CD14-positive monocyte (primary cell): Measurements from ENCODE around the gene HOXD1. TPM values are rescaled to one million over a fixed set of nuclear protein-coding genes. Genes with fewer than 3 reads are reported as not detected.

Experiments
- DNase-seq, 3 donors: peaks; one replicate each; pipeline ENCODE4 v3.0.0-alpha.2; 2011 to 2022
- H2AFZ ChIP-seq: 2 replicates; pipeline ENCODE4 v1.6.0; 2012; ENCODE audit warnings: mild to moderate bottlenecking, low read depth, low read length, inconsistent platforms; ENCODE audit not compliant: insufficient read depth, poor library complexity, severe bottlenecking
- H3K27ac ChIP-seq, 2 donors: 1 replicate in 1 of 2; 2 replicates in 1 of 2; pipeline ENCODE4 v1.5.1; 2012 to 2013; ENCODE audit warnings: low read length in 2 of 2, control low read depth in 1 of 2, inconsistent platforms in 1 of 2, low read depth in 1 of 2, mild to moderate bottlenecking in 1 of 2
- H3K27me3 ChIP-seq, 2 donors: one replicate each; pipeline versions ENCODE4 v1.6.0 to v1.6.1; 2011 to 2013; ENCODE audit warnings: low read length in 2 of 2; ENCODE audit not compliant: control insufficient read depth in 2 of 2, insufficient read depth in 2 of 2
- H3K36me3 ChIP-seq, 2 donors: replicated peaks in 1 of 2; 1 replicate in 1 of 2; 2 replicates in 1 of 2; pipeline versions ENCODE4 v1.5.1 to v1.6.1; 2012 to 2013; ENCODE audit warnings: low read length in 2 of 2, control low read depth in 1 of 2, inconsistent platforms in 1 of 2, mild to moderate bottlenecking in 1 of 2; ENCODE audit not compliant: insufficient read depth in 2 of 2, control insufficient read depth in 1 of 2
- H3K4me1 ChIP-seq, 2 donors: 1 replicate in 1 of 2; 2 replicates in 1 of 2; pipeline versions ENCODE4 v1.5.1 to v1.6.1; 2012 to 2013; ENCODE audit warnings: low read length in 2 of 2, control low read depth in 1 of 2, inconsistent platforms in 1 of 2, mild to moderate bottlenecking in 1 of 2, moderate library complexity in 1 of 2; ENCODE audit not compliant: insufficient read depth in 2 of 2, control insufficient read depth in 1 of 2
- H3K4me2 ChIP-seq: replicated peaks from 2 replicates; pipeline ENCODE3; 2012; ENCODE audit warnings: low read length, moderate library complexity, mild to moderate bottlenecking; ENCODE audit not compliant: poor library complexity, severe bottlenecking; ENCODE audit errors: extremely low read depth
- H3K4me3 ChIP-seq, 3 experiments: fragments of 200-600 bp in 1 of 3; sonication (generic) in 1 of 3; replicated peaks in 1 of 3; 1 replicate in 2 of 3; 2 replicates in 1 of 3; pipeline ENCODE4 v1.5.1; 2011 to 2013; ENCODE audit warnings: low read length in 3 of 3, mild to moderate bottlenecking in 3 of 3, control low read depth in 2 of 3, low read depth in 2 of 3, inconsistent platforms in 1 of 3, moderate library complexity in 1 of 3
- H3K79me2 ChIP-seq: 2 replicates; pipeline ENCODE4 v1.6.0; 2012; ENCODE audit warnings: mild to moderate bottlenecking, control low read depth, inconsistent platforms, low read length, moderate library complexity; ENCODE audit not compliant: insufficient read depth
- H3K9ac ChIP-seq: 2 replicates; pipeline ENCODE4 v1.6.0; 2017; ENCODE audit warnings: low read length, mild to moderate bottlenecking; ENCODE audit not compliant: insufficient read depth, poor library complexity, severe bottlenecking
- H3K9me3 ChIP-seq, 2 donors: replicated peaks in 1 of 2; 1 replicate in 1 of 2; 2 replicates in 1 of 2; pipeline versions ENCODE4 v1.5.1 to v1.6.1; 2012 to 2013; ENCODE audit warnings: low read length in 2 of 2, control low read depth in 1 of 2; ENCODE audit not compliant: control insufficient read depth in 1 of 2, insufficient read depth in 1 of 2
- H4K20me1 ChIP-seq: 2 replicates; pipeline ENCODE4 v1.6.0; 2012; ENCODE audit warnings: mild to moderate bottlenecking, low read length, control low read depth, moderate library complexity; ENCODE audit not compliant: insufficient read depth
- H3K27ac Mint-ChIP-seq, 7 donors: one replicate each; pipeline ENCODE4 v1.8.0; 2020; ENCODE audit warnings: mild to moderate bottlenecking in 7 of 7, mixed read lengths in 7 of 7, moderate library complexity in 6 of 7, inconsistent platforms in 2 of 7
- H3K27me3 Mint-ChIP-seq, 3 donors: one replicate each; pipeline ENCODE4 v1.8.0; 2021 to 2022; ENCODE audit warnings: low read depth in 3 of 3, mild to moderate bottlenecking in 3 of 3, mixed read lengths in 3 of 3, moderate library complexity in 3 of 3, inconsistent platforms in 1 of 3
- H3K36me3 Mint-ChIP-seq, 2 donors: one replicate each; pipeline ENCODE4 v1.8.0; 2020; ENCODE audit warnings: mixed read lengths in 2 of 2, inconsistent platforms in 1 of 2, mild to moderate bottlenecking in 1 of 2
- H3K4me1 Mint-ChIP-seq: one replicate; pipeline ENCODE4 v1.8.0; 2020; ENCODE audit warnings: mild to moderate bottlenecking, mixed read lengths
- H3K4me3 Mint-ChIP-seq, 2 donors: one replicate each; pipeline ENCODE4 v1.8.0; 2020; ENCODE audit warnings: mild to moderate bottlenecking in 2 of 2, mixed read lengths in 2 of 2, moderate library complexity in 1 of 2
- H3K9me3 Mint-ChIP-seq, 7 donors: one replicate each; pipeline ENCODE4 v1.8.0; 2020 to 2022; ENCODE audit warnings: mixed read lengths in 7 of 7, mild to moderate bottlenecking in 6 of 7, moderate library complexity in 6 of 7, inconsistent platforms in 2 of 7
- WGBS: methylation state at CpG from one replicate; pipeline ENCODE4 v1.1.5; 2013; ENCODE audit warnings: missing lambda C conversion rate; ENCODE audit not compliant: insufficient coverage; 5-methylcytosine and 5-hydroxymethylcytosine counted together
- intact Hi-C, 2 donors: fragments of 100-400 bp; cut with micrococcal nuclease; formaldehyde crosslinking; loops; one replicate each; pipeline versions ENCODE4 v1.15.0 to v1.15.1; 2023
- polyA plus RNA-seq, 3 donors: library from polyadenylated mRNA; depleted of rRNA in 1 of 3; unstranded in 2 of 3; stranded (reverse) in 1 of 3; fragments of 300-500 nt in 2 of 3; fragments of >200 nt in 1 of 3; fragmentation: Illumina TruSeq in 2 of 3; gene quantifications; 1 replicate in 2 of 3; 2 replicates in 1 of 3; pipeline ENCODE4 v1.2.3, GENCODE V29; 2012 to 2021
- TF ChIP-seq, protein P1 (sequence below): fragments of 200-600 bp; IDR thresholded peaks from one replicate; pipeline ENCODE4 v1.8.0; 2022; ENCODE audit warnings: antibody characterized with exemption, mild to moderate bottlenecking

HOXD1 gene
- polyA plus RNA-seq, 3 donors = not detected

DNA sequence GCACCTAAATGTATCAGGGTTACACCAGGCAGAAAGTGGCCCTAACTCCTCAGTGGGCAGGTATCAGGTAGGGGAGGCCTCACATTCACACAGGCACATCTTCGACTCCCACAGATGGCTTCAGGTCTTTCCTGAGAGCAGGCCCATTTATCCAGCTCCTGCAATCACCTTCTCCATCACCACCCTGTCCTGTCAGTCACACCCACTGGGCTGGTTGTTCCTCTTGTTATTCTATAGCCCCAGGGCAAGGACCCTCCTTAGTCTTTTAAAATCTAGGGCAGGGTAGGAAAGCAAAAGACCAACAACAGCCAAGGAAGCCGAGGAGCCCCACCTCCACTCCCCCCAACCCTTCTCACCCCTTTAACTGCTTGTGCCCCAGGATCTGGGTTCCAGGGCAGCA lies 46.2 kb upstream of the HOXD1 start:
- Mint-ChIP-seq H3K27me3 (peaks cover 94 to 100% (median 96%) of the 10 kb centered on the region in 3 donors), H3K27ac (peak overlapping the region in 1 of 7 donors; percentile 40), H3K4me1 (peaks cover 20% of the 10 kb centered on the region), H3K4me3 (peak overlapping the region in 1 of 2 donors; percentile 55), H3K9me3 (peaks cover 0 to 25% (median 15%) of the 10 kb centered on the region in 7 donors), H3K36me3 (peaks cover 0 to 2% of the 10 kb centered on the region in 2 donors)
- Histone ChIP-seq H3K9ac (no peak overlapping the region), H2AFZ (no peak overlapping the region), H3K27ac (no peak overlapping the region), H3K4me1 (peaks cover 7 to 8% of the 10 kb centered on the region in 2 donors), H3K9me3 (peaks cover 4 to 38% of the 10 kb centered on the region in 2 donors), H3K36me3 (no peaks in the 10 kb centered on the region), H3K4me2 (no peak overlapping the region), H3K4me3 (no peak overlapping the region), H4K20me1 (no peaks in the 10 kb centered on the region), H3K79me2 (no peaks in the 10 kb centered on the region), H3K27me3 (peaks cover 93 to 97% of the 10 kb centered on the region in 2 donors)
- WGBS = no CpG with 5 or more reads among the region's 2 CpGs
- intact Hi-C loops = loop anchor here in 1 of 2 donors (5.0 kb wide), 1 partner anchor 315 kb away; no protein-coding TSS in a partner anchor
- TF ChIP-seq, protein P1, sequence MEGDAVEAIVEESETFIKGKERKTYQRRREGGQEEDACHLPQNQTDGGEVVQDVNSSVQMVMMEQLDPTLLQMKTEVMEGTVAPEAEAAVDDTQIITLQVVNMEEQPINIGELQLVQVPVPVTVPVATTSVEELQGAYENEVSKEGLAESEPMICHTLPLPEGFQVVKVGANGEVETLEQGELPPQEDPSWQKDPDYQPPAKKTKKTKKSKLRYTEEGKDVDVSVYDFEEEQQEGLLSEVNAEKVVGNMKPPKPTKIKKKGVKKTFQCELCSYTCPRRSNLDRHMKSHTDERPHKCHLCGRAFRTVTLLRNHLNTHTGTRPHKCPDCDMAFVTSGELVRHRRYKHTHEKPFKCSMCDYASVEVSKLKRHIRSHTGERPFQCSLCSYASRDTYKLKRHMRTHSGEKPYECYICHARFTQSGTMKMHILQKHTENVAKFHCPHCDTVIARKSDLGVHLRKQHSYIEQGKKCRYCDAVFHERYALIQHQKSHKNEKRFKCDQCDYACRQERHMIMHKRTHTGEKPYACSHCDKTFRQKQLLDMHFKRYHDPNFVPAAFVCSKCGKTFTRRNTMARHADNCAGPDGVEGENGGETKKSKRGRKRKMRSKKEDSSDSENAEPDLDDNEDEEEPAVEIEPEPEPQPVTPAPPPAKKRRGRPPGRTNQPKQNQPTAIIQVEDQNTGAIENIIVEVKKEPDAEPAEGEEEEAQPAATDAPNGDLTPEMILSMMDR = no peak
- DNase-seq = no peak

DNA sequence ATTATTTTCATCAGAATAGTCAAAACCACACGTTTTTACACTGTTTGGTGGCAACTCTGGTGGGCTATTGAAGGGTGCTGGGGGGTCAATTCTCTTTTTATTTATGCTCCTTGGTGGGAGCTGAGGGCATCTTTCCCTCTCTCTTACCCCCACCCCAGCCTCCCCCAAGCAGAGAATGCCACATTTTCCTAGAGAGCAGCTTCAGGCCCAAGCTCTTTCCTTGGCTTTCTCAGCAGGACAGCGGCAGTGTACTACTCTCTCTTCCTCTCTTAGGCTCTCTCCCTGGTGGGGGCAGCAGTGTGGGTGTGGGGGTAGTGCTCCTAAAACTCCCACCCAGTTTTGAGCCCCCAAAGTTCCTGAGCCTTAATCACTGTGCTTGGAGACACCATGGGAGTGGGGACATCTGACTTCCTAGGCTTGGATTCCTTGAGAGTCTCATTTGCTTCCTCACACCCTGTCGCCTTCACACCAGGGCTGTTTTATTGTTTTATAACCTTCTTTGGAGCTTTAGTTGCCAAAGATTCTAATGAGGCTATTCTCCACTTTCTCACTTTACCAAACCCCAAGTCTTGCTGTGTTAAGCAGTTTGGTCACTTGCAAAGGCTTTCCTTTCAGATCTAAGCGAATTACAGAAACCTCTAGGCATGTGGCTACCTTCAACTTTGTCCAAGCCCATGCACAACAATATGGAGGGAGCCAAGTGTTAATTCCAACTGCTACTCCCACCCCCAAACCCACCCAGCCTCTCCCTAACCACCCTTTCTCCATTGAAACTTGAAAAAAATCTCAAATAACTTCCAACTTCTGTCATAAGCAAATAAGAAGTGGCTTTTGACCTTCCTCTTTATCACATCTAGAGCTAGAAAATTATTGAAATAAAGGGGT lies 43.1 kb upstream of the HOXD1 start:
- Histone ChIP-seq H3K4me3 (no peak overlapping the region), H3K27me3 (peaks cover 91 to 96% of the 10 kb centered on the region in 2 donors), H3K9ac (no peak overlapping the region), H3K79me2 (no peaks in the 10 kb centered on the region), H3K27ac (no peak overlapping the region), H3K4me2 (no peak overlapping the region), H3K4me1 (peaks cover 5 to 6% of the 10 kb centered on the region in 2 donors), H3K36me3 (no peaks in the 10 kb centered on the region), H4K20me1 (no peaks in the 10 kb centered on the region), H2AFZ (no peak overlapping the region), H3K9me3 (peaks cover 3 to 44% of the 10 kb centered on the region in 2 donors)
- Mint-ChIP-seq H3K27ac (no peak overlapping the region), H3K4me1 (peaks cover 7% of the 10 kb centered on the region), H3K27me3 (peaks cover 94 to 100% (median 96%) of the 10 kb centered on the region in 3 donors), H3K4me3 (peak overlapping the region in 1 of 2 donors; percentile 74), H3K36me3 (peaks cover 0 to 3% of the 10 kb centered on the region in 2 donors), H3K9me3 (peaks cover 0 to 22% (median 10%) of the 10 kb centered on the region in 7 donors)
- intact Hi-C loops = no loop called here
- 11% methylated on average over 1 of the region's 4 CpGs for WGBS
- TF ChIP-seq, protein P1 = no peak
- no peak for DNase-seq
